ENCODE data around the gene NTRK3.

Gene NTRK3

DNA sequence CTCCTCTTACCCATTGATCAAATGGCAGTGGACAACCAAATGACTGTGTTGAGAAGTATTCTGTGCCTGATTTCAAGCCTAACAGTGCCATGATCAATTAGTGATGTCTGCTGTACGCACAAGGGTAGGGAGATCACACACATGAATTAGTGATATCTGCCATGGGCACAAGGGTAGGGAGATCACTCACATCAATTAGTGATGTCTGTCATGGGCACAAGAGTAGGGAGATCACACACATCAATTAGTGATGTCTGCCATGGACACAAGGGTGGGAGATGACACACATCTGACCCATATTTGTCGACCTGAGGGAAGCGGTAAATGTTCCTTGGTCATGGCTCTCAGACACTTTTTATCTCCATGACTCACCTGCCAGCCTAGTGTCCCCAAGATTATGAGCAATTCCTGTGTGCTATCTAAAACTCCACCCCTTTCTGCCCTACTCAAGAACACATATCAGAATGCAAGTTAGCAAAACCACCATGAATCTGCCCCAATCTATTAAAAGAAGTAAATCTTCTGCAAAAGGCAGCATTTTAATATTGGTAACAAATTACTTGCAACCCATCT is 165.0 kb downstream of the NTRK3 start:
- Histone ChIP-seq H3K79me2 (ENCODE audit: control insufficient read depth, insufficient read depth, low read length, unreplicated experiment) (no peaks in the 10 kb centered on the region), H3K36me3 (ENCODE audit: insufficient read depth, low read length) (no peaks in the 10 kb centered on the region), H2AFZ (ENCODE audit: low read length, unreplicated experiment) (no peak overlapping the region), H3K4me1 (ENCODE audit: control insufficient read depth, insufficient read depth, low read length, unreplicated experiment) (no peaks in the 10 kb centered on the region), H3K4me3 (ENCODE audit: low read depth, low read length) (no peak overlapping the region), H3K27me3 (ENCODE audit: insufficient read depth, low read length) (no peaks in the 10 kb centered on the region), H3K27ac (ENCODE audit: low read depth, low read length) (no peak overlapping the region)

DNA sequence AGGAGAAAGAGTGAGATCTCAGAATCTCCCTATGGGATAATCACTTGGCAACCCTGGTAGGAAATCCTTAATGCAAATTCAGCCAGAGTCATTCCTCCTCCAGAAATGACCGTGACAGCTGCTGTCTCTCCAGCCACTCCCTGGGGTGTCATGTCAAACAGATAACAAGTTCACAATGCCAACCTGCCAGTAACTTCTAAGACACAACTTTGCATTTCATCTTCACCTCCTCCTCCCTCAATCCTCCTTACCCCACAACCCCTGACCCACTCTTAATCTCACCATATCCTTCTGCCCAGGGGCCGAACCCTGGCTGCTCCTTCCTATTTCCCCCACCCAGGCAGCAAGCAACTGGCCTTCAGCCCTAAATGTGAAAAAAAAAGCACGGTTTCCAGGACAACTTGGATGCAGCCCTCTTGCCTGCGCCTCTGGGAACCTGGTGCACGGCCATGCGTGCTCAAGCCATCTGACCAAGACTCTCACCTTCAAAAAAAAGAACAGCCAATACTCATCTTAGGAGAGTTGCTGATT is 166.0 kb downstream of the NTRK3 start:
- Histone ChIP-seq H3K36me3 (ENCODE audit: insufficient read depth, low read length) (no peaks in the 10 kb centered on the region), H2AFZ (ENCODE audit: low read length, unreplicated experiment) (no peak overlapping the region), H3K4me1 (ENCODE audit: control insufficient read depth, insufficient read depth, low read length, unreplicated experiment) (no peaks in the 10 kb centered on the region), H3K27me3 (ENCODE audit: insufficient read depth, low read length) (no peaks in the 10 kb centered on the region), H3K4me3 (ENCODE audit: low read depth, low read length) (no peak overlapping the region), H3K27ac (ENCODE audit: low read depth, low read length) (no peak overlapping the region), H3K79me2 (ENCODE audit: control insufficient read depth, insufficient read depth, low read length, unreplicated experiment) (no peaks in the 10 kb centered on the region)

DNA sequence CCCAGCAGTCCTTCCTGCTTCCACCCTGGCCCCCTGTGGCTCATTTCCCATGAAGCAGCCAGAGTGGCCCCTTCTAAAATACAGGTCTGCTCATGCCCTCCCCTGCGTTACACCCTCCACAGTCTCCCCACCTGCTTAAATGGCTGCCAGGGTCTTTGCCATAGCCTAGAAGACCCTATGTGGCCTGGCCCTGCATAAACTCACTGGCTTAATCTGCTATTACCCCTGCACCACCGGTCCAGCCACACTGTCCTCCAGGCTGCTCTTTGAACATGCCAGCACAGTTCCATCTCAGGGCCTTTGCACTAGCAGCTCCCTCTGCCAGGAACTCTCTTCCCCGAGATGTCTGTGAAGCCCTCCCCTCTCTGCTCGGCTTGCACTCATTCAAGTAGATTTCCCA is 166.8 kb downstream of the NTRK3 start:
- H3K36me3 ChIP-seq (ENCODE audit: insufficient read depth, low read length), result no peaks in the 10 kb centered on the region
- no peaks in the 10 kb centered on the region for H3K79me2 ChIP-seq (ENCODE audit: control insufficient read depth, insufficient read depth, low read length, unreplicated experiment)
- H3K27ac ChIP-seq (ENCODE audit: low read depth, low read length), result no peak overlapping the region
- no peaks in the 10 kb centered on the region for H3K4me1 ChIP-seq (ENCODE audit: control insufficient read depth, insufficient read depth, low read length, unreplicated experiment)
- H3K27me3 ChIP-seq (ENCODE audit: insufficient read depth, low read length), result no peaks in the 10 kb centered on the region
- H2AFZ ChIP-seq (ENCODE audit: low read length, unreplicated experiment), result no peak overlapping the region
- H3K4me3 ChIP-seq (ENCODE audit: low read depth, low read length), result no peak overlapping the region

GRCh38 chr15:88089024-88089620 is 167.4 kb downstream of the NTRK3 start:
- no peaks in the 10 kb centered on the region for H3K36me3 ChIP-seq (ENCODE audit: insufficient read depth, low read length)
- no peaks in the 10 kb centered on the region for H3K27me3 ChIP-seq (ENCODE audit: insufficient read depth, low read length)
- no peaks in the 10 kb centered on the region for H3K4me1 ChIP-seq (ENCODE audit: control insufficient read depth, insufficient read depth, low read length, unreplicated experiment)
- H3K4me3 ChIP-seq (ENCODE audit: low read depth, low read length), result no peak overlapping the region
- H2AFZ ChIP-seq (ENCODE audit: low read length, unreplicated experiment), result no peak overlapping the region
- H3K27ac ChIP-seq (ENCODE audit: low read depth, low read length), result no peak overlapping the region
- no peaks in the 10 kb centered on the region for H3K79me2 ChIP-seq (ENCODE audit: control insufficient read depth, insufficient read depth, low read length, unreplicated experiment)

- no peaks in the 10 kb centered on the region for H3K36me3 ChIP-seq (ENCODE audit: insufficient read depth, low read length)
- H3K27me3 ChIP-seq (ENCODE audit: insufficient read depth, low read length), result no peaks in the 10 kb centered on the region
- no peak overlapping the region for H3K27ac ChIP-seq (ENCODE audit: low read depth, low read length)
- no peak overlapping the region for H2AFZ ChIP-seq (ENCODE audit: low read length, unreplicated experiment)
- no peaks in the 10 kb centered on the region for H3K79me2 ChIP-seq (ENCODE audit: control insufficient read depth, insufficient read depth, low read length, unreplicated experiment)
- no peak overlapping the region for H3K4me3 ChIP-seq (ENCODE audit: low read depth, low read length)
- H3K4me1 ChIP-seq (ENCODE audit: control insufficient read depth, insufficient read depth, low read length, unreplicated experiment), result no peaks in the 10 kb centered on the region
Observed at GRCh38 chr15:88083811-88084760, 172.5 kb downstream of the NTRK3 start.

- Histone ChIP-seq H3K4me1 (ENCODE audit: control insufficient read depth, insufficient read depth, low read length, unreplicated experiment) (no peaks in the 10 kb centered on the region), H3K27ac (ENCODE audit: low read depth, low read length) (no peak overlapping the region), H3K27me3 (ENCODE audit: insufficient read depth, low read length) (no peaks in the 10 kb centered on the region), H3K36me3 (ENCODE audit: insufficient read depth, low read length) (no peaks in the 10 kb centered on the region), H3K79me2 (ENCODE audit: control insufficient read depth, insufficient read depth, low read length, unreplicated experiment) (no peaks in the 10 kb centered on the region), H3K4me3 (ENCODE audit: low read depth, low read length) (no peak overlapping the region), H2AFZ (ENCODE audit: low read length, unreplicated experiment) (no peak overlapping the region)
Observed at GRCh38 chr15:88080616-88081015, 175.9 kb downstream of the NTRK3 start.

DNA sequence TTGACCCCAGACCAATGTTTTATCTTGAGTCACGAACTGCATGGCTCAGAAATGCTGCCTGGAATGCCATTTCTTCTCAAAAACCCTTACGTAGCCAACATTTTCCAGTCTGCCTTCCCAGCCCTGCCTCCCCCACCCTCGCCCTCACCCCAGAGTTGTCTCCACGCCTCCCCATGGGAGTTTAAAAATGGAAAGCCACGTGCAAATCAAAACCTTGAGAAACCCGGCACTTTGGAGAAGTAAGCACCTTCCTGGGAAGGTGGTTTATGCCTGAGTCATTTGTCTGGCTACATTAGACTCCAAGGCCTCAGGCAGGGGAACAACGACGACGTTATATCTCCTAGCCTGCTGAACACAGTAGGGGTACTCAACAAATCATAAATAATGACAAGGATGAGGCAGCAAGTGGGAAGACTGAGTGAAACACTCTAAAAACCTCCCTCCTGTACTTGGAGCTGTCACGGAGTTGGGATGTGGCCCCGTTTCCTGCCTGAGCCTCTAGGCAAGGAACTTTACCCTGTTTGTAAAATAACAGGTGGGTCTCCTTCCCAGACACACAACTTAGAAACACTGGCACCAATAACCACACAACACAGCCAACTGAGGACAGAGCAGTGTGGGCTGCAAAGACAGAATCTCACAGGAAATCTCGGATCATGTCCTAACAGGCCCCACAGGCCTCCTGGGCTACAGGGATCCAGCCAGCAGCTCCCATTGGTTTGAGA is 179.1 kb downstream of the NTRK3 start:
- Histone ChIP-seq H3K79me2 (ENCODE audit: control insufficient read depth, insufficient read depth, low read length, unreplicated experiment) (no peaks in the 10 kb centered on the region), H3K36me3 (ENCODE audit: insufficient read depth, low read length) (no peaks in the 10 kb centered on the region), H3K27ac (ENCODE audit: low read depth, low read length) (no peak overlapping the region), H3K4me3 (ENCODE audit: low read depth, low read length) (no peak overlapping the region), H2AFZ (ENCODE audit: low read length, unreplicated experiment) (no peak overlapping the region), H3K27me3 (ENCODE audit: insufficient read depth, low read length) (no peaks in the 10 kb centered on the region), H3K4me1 (ENCODE audit: control insufficient read depth, insufficient read depth, low read length, unreplicated experiment) (no peaks in the 10 kb centered on the region)

DNA sequence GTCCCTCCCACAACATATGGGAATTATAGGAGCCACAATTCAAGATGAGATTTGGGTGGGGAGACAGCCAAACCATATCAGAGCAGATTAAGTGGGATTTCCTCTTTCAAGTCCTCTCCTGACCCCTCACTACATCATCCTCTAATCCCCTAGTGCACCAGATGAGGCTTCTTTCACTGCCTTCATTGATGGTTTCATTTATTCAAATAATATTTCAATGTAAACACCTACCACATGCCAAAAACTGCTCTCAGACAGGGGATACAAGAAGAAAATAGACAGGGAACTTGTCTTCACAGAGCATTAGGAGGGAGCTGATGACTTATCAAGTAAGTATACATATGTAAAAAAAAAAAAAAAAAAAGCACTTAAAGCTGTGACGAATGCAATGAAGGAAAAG is 180.2 kb downstream of the NTRK3 start:
- no peak overlapping the region for H3K4me3 ChIP-seq (ENCODE audit: low read depth, low read length)
- no peaks in the 10 kb centered on the region for H3K27me3 ChIP-seq (ENCODE audit: insufficient read depth, low read length)
- no peak overlapping the region for H2AFZ ChIP-seq (ENCODE audit: low read length, unreplicated experiment)
- no peaks in the 10 kb centered on the region for H3K4me1 ChIP-seq (ENCODE audit: control insufficient read depth, insufficient read depth, low read length, unreplicated experiment)
- H3K79me2 ChIP-seq (ENCODE audit: control insufficient read depth, insufficient read depth, low read length, unreplicated experiment), result no peaks in the 10 kb centered on the region
- H3K36me3 ChIP-seq (ENCODE audit: insufficient read depth, low read length), result no peaks in the 10 kb centered on the region
- no peak overlapping the region for H3K27ac ChIP-seq (ENCODE audit: low read depth, low read length)

DNA sequence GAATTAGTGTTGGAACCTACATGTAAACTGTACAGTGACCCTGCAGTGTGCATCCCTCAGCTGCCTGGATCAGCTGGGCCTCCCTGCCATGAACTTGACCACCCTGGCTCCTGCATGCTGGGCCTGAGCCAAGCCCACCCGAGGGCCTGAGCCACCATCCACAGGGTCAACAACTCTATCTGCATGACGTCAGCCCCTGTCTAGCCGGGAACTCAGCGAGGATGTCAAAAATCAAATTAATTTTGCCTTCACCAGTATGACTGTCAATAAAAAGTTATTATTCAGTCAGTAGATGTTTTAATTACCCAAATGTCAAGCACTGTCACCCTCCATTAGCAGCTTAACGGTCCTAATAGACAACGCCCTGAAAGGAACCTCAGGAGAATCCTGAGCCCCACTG is 181.4 kb downstream of the NTRK3 start:
- no peaks in the 10 kb centered on the region for H3K79me2 ChIP-seq (ENCODE audit: control insufficient read depth, insufficient read depth, low read length, unreplicated experiment)
- H3K27ac ChIP-seq (ENCODE audit: low read depth, low read length), result no peak overlapping the region
- H3K4me1 ChIP-seq (ENCODE audit: control insufficient read depth, insufficient read depth, low read length, unreplicated experiment), result no peaks in the 10 kb centered on the region
- H3K4me3 ChIP-seq (ENCODE audit: low read depth, low read length), result no peak overlapping the region
- no peaks in the 10 kb centered on the region for H3K36me3 ChIP-seq (ENCODE audit: insufficient read depth, low read length)
- no peak overlapping the region for H2AFZ ChIP-seq (ENCODE audit: low read length, unreplicated experiment)
- H3K27me3 ChIP-seq (ENCODE audit: insufficient read depth, low read length), result no peaks in the 10 kb centered on the region

DNA sequence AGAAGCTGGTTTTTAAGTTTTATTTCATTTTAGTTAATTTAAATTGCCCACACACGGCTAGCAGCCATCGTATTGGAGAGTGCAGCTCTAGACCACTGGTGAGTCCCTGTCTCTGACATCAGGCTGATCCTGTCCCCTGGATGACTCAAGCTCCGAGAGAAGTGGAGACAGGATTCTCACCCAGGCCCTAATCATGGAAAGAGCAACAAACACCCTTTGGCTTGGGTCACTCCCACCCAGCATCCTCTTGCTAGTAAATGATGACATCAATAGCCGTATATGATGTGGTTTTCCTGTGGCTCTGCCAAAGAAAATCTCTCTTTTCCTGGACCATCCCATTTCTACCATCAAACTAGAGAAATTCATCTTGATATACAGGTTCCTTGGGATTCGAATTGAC is 182.2 kb downstream of the NTRK3 start:
- H2AFZ ChIP-seq (ENCODE audit: low read length, unreplicated experiment), result no peak overlapping the region
- no peaks in the 10 kb centered on the region for H3K79me2 ChIP-seq (ENCODE audit: control insufficient read depth, insufficient read depth, low read length, unreplicated experiment)
- H3K27me3 ChIP-seq (ENCODE audit: insufficient read depth, low read length), result no peaks in the 10 kb centered on the region
- H3K4me1 ChIP-seq (ENCODE audit: control insufficient read depth, insufficient read depth, low read length, unreplicated experiment), result no peaks in the 10 kb centered on the region
- no peak overlapping the region for H3K4me3 ChIP-seq (ENCODE audit: low read depth, low read length)
- no peak overlapping the region for H3K27ac ChIP-seq (ENCODE audit: low read depth, low read length)
- H3K36me3 ChIP-seq (ENCODE audit: insufficient read depth, low read length), result no peaks in the 10 kb centered on the region

Data from ACC112 (cell line).